HG03439 (cell line): ENCODE measurements around the gene MPV17L.
"Not testable (repeated sequence)": the region's sequence is repeated elsewhere in the genome, so short reads cannot be mapped to it uniquely, and the experiment has no call there.

Experiments
- ATAC-seq: cut with Tn5 transposase; IDR thresholded peaks from one replicate; pipeline ENCODE4 v1.9.1; 2021; ENCODE audit warnings: mild to moderate bottlenecking, moderate library complexity; ENCODE audit not compliant: unreplicated experiment

The MPV17L gene

DNA sequence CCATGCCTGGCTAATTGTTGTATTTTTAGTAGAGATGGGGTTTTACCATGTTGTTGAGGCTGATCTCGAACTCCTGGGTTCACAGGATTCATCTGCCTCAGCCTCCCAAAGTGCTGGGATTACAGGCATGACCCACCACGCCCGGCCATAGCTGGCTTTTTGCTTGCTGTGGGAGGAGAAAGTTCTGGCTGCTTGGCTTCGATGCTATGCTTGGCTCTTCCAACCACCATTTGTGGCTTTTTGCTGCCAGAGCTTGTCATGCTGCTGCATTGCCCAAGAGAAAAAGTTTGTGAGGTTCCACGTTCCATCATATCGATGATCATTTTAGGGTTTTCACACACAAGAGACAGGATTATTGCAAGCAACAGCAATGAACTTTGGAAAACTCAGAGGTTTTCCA, 55.1 kb downstream of the MPV17L start:
- ATAC-seq: no peak

DNA sequence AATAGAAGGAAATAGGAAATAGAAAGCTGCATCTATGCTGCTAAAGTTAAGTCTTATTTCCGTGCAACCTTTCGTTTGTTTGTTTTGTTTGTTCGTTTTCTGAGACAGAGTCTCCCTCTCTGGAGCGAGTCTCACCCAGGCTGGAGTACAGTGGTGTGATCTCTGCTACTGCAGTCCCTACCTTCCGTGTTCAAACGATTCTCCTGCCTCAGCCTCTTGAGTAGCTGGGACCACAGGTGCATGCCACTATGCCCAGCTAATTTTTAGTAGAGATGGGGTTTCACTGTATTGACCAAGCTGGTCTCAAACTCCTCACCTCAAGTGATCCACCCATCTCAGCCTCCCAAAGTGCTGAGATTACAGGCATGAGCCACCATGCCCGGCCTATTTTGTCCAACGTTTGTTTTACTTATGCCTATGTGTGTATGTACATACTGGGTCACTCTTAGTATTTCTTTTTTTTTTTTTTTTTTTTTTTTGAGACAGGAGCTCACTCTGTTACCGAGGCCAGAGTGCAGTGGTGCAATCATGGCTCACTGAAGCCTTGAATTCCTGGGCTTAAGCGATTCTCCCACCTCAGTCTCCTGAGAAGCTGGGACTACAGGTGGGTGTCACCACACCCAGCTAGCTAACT, 55.7 kb downstream of the MPV17L start:
- no peak for ATAC-seq

DNA sequence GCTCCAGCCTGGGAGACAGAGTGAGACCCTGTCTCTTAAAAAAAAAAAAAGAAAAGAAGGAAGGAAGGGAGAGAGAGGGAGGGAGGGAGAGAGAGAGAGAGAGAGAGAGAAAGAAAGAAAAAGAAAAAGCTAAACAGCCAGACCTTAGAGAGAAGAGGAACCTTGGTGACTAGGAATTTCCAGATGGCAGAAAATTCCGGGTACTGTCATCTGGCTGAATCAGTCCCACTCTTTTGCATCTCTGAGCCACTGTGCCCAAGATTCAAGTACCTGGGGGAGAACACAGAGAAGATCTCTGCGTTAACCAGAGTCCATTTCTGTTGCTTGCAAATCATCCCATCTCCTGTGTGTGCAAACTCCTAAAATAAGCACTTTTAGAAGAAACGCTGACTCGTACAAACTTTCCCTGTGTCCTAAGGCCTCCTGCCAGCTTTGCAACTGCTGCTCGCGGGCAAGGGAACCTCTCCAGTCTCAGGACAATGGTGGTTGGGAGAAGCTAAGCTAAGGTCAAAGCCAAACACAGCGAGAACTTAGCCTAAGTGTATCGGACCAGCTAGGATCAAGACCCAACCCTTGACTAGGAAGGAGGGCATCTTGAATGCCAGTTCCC, 56.8 kb downstream of the MPV17L start:
- ATAC-seq: no peak

DNA sequence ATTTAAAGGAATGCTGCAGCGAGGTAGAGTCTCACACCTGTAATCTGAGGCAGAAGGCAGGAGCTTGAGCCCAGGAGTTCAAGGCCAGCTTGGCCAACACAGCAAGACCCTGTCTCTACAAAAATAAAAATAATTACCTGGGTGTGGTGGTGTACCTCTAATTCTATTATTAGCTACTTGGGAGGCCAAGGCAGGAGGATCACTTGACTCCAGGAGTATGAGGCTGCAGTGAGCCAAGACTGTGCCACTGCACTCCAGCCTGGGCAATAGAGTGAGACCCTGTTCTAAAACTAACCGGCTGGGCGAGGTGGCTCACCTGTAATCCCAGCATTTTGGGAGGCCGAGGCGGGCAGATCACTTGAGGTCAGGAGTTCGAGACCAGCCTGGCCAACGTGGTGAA, 57.7 kb downstream of the MPV17L start:
- not testable (repeated sequence) for ATAC-seq

DNA sequence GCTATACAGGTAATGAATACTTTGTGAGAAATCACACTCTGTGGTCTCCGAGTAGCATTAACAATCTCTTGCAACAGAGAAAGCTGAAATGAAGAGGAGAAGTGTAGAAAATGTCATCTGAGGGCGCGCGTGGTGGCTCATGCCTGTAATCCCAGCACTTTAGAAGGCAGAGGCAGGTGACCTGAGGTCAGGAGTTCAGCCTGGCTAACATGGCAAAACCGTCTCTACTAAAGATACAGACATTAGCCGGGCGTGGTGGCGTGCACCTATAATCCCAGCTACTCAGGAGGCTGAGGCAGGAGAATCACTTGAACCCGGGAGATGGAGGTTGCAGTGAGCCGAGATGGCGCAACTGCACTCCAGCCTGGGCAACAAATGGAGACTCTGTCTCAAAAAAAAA, 59.4 kb downstream of the MPV17L start:
- not testable (repeated sequence) for ATAC-seq

DNA sequence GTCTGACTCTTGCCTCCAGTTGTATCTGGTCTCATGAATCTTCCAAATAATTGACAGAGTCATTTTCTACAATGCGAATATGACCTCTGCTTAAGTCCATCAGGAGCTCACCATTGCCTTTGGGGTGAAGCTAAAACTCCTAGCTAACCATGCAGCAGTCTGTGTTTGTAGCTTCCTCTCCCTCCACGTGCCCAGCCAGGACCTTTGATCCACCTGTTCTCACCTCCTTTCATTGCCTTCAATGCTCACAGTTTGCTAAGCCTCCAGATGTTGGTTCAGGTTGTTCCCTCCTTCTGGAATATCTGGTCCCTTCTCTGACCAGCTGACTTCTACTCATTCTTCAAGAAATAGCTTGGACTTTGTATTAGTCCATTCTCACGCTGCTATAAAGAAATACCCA, 61.8 kb downstream of the MPV17L start:
- ATAC-seq: no peak

DNA sequence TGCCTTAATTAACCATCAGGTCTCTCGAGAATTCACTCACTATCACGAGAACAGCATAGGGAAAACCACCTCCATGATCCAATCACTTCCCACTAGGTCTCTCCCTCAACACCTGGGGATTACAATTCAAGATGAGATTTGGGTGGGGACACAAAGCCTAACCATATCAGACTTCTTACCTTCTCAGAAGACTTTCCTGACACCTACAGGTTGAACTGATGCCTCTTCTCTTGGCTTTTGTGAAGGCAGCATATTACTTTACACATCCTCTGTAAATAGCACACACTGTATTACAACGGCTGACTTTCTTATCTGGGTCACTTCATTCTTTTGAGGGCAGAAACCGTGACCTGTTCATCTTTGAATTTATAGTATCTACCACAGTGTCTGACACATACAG, 62.4 kb downstream of the MPV17L start:
- no peak for ATAC-seq

DNA sequence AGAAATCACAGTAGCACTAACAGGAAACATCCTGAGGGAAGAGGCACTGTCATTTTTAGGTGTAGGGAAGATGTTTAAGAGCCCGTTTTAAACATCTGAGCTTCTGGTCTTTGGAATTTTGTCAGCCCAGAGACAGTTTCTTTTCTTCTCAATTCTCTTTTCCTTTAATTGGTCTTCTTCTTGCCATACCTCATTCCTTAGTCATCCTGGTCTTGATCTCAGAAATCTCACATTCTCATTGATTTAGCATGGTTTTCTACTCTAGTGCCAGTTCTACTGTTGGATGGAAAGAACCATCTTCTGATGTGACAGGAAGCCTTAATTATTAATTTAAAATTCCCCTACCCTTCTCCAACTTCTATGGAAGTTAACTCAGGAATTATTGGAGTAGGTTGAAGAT, 64.2 kb downstream of the MPV17L start:
- ATAC-seq: no peak

DNA sequence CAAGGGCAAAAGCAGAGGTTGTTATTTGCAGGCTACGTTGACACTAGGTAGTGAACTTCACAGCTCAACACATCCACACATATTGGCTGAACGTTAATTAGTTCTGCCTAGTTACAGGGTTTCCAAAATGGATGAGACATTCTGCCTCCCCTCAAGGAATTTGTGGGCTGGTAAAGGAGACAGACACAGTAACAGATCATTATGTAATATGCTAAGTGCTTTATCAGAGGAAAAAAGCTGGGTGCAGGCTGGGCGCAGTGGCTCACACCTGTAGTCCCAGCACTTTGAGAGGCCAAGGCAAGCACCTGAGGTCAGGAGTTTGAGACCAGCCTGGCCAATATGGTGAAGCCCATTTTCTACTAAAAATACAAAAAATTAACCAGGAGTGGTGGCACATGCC, 65.0 kb downstream of the MPV17L start:
- no peak for ATAC-seq

DNA sequence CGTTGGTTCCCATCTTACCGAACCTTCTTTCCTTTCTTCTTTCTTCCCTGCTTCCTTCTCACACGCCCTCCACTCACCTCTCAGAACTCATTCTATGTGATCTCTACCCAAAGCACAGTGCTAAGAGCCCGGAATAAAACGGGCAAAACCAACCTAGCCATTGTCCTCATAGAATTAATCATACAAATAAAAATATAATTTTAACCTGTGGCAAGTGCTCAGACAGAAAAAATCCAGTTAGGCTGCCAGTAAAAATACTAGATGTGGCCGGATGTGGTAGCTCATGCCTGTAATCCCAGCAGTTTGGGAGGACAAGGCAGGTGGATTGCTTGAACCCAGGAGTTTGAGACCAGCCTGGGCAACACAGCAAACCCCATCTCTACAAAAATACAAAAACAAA, 65.8 kb downstream of the MPV17L start:
- no peak for ATAC-seq
